ENCODE data around the gene FAM151A.

FAM151A gene

GRCh38 chr1:54579337-54579781 lies 44.0 kb downstream of the FAM151A start:
- DNase-seq (ENCODE audit: low spot score) = no peak

GRCh38 chr1:54577612-54578011 lies 45.7 kb downstream of the FAM151A start:
- DNase-seq (ENCODE audit: low spot score) = peak; percentile 42

GRCh38 chr1:54575605-54576290 lies 47.6 kb downstream of the FAM151A start:
- DNase-seq (ENCODE audit: low spot score) = no peak

- DNase-seq (ENCODE audit: low spot score) = no peak
Observed at GRCh38 chr1:54575161-54575560, 48.2 kb downstream of the FAM151A start.

GRCh38 chr1:54574158-54574778 lies 49.1 kb downstream of the FAM151A start:
- no peak for DNase-seq (ENCODE audit: low spot score)

- no peak for DNase-seq (ENCODE audit: low spot score)
Observed at GRCh38 chr1:54572542-54572850, 50.8 kb downstream of the FAM151A start.

GRCh38 chr1:54571803-54572541 lies 51.4 kb downstream of the FAM151A start:
- DNase-seq (ENCODE audit: low spot score) = no peak

- DNase-seq (ENCODE audit: low spot score) = no peak
Observed at GRCh38 chr1:54571326-54571725, 52.0 kb downstream of the FAM151A start.

GRCh38 chr1:54570161-54570560 lies 53.2 kb downstream of the FAM151A start:
- DNase-seq (ENCODE audit: low spot score) = no peak

GRCh38 chr1:54569339-54569738 lies 54.0 kb downstream of the FAM151A start:
- DNase-seq (ENCODE audit: low spot score) = no peak

- no peak for DNase-seq (ENCODE audit: low spot score)
Observed at GRCh38 chr1:54567961-54568360, 55.4 kb downstream of the FAM151A start.

GRCh38 chr1:54566438-54567141 lies 56.7 kb downstream of the FAM151A start:
- DNase-seq (ENCODE audit: low spot score) = no peak

GRCh38 chr1:54565113-54565501 lies 58.2 kb downstream of the FAM151A start:
- DNase-seq (ENCODE audit: low spot score) = no peak

GRCh38 chr1:54564312-54565112 lies 58.8 kb downstream of the FAM151A start:
- DNase-seq (ENCODE audit: low spot score) = no peak

- DNase-seq (ENCODE audit: low spot score) = peak; percentile 65
Observed at GRCh38 chr1:54559771-54560231, 63.5 kb downstream of the FAM151A start.

All from cerebellar cortex (tissue), 1 donor.